Measurements from ENCODE around the gene ABHD10.
A peak's percentile ranks its signal among the peaks of the same experiment; 100 is the strongest.

Gene ABHD10

DNA sequence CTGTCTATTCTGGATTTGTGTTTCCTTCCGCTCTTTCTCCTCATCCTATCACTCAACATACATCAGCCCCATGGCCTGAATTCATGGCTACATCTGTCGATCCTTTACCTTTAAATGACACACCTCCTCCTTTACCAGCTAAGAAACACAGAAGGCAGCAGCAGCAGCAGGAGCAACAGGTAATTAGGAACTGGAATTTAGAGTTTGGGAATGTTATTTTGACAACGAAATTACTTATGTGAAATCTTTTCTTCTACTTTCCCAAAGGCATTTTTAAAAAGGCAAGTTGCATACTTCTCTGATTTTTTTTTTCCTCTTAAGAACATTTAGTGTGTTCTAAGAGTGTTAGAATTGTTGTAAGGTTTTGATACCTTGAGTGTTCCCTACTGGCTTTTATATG lies 29.1 kb upstream of the ABHD10 start:
- H3K27ac ChIP-seq, result no peak overlapping the region
- no peak for DNase-seq
- TF ChIP-seq, protein P1, sequence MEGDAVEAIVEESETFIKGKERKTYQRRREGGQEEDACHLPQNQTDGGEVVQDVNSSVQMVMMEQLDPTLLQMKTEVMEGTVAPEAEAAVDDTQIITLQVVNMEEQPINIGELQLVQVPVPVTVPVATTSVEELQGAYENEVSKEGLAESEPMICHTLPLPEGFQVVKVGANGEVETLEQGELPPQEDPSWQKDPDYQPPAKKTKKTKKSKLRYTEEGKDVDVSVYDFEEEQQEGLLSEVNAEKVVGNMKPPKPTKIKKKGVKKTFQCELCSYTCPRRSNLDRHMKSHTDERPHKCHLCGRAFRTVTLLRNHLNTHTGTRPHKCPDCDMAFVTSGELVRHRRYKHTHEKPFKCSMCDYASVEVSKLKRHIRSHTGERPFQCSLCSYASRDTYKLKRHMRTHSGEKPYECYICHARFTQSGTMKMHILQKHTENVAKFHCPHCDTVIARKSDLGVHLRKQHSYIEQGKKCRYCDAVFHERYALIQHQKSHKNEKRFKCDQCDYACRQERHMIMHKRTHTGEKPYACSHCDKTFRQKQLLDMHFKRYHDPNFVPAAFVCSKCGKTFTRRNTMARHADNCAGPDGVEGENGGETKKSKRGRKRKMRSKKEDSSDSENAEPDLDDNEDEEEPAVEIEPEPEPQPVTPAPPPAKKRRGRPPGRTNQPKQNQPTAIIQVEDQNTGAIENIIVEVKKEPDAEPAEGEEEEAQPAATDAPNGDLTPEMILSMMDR (IDR thresholded peaks at IDR 0.05; ENCODE audit: low read depth, low read length), result no peak
- H3K36me3 ChIP-seq, result no peaks in the 10 kb centered on the region
- no peaks in the 10 kb centered on the region for H3K27me3 ChIP-seq (ENCODE audit: insufficient read depth, low read depth, severe bottlenecking)
- H3K9me3 ChIP-seq (ENCODE audit: severe bottlenecking), result no peaks in the 10 kb centered on the region
- no peak overlapping the region for H3K4me3 ChIP-seq (ENCODE audit: low read depth, low read length)

DNA sequence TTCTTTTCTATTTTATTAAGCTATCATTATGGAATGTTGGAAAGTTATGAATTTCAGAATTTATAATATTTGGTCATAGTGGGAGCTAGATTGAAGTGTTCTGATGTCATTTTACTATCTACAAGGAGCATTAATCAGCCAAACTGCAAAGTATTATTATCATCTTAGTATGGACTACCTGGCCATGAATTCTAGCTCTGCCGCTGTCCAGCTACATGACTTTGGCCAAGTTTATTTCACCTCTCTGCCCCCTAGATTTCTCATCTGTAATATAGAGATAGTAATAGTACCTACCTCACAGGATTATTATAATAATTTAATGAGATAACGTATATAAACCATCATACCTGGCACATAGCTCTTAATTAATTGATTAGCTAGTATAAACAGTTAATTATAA lies 27.8 kb upstream of the ABHD10 start:
- H3K36me3 ChIP-seq, result no peaks in the 10 kb centered on the region
- H3K27ac ChIP-seq, result no peak overlapping the region
- DNase-seq, result no peak
- H3K27me3 ChIP-seq (ENCODE audit: insufficient read depth, low read depth, severe bottlenecking), result no peaks in the 10 kb centered on the region
- TF ChIP-seq, protein P1 (IDR thresholded peaks at IDR 0.05; ENCODE audit: low read depth, low read length), result no peak
- H3K9me3 ChIP-seq (ENCODE audit: severe bottlenecking), result no peaks in the 10 kb centered on the region
- H3K4me3 ChIP-seq (ENCODE audit: low read depth, low read length), result no peak overlapping the region

DNA sequence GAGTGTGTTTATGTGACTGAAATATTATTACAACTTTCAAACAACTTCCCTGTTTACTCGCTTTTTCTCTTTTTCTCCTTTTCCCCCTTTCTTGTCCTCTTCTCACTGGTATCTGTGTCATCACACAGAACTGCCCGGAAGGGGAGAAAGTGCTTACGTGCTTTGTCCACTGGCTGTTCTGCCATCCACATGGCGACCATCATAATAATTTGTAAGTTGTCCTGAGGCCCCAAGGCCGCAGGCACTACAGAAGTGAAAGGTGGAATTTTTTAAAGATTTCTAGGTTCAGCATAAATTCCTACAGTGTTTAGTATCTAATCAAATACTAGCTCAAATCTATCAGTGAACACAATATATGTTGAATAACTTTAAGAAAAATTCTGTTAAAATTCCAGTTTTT lies 26.7 kb upstream of the ABHD10 start:
- TF ChIP-seq, protein P1 (IDR thresholded peaks at IDR 0.05; ENCODE audit: low read depth, low read length), result no peak
- Histone ChIP-seq H3K36me3 (no peaks in the 10 kb centered on the region), H3K4me3 (ENCODE audit: low read depth, low read length) (no peak overlapping the region)

DNA sequence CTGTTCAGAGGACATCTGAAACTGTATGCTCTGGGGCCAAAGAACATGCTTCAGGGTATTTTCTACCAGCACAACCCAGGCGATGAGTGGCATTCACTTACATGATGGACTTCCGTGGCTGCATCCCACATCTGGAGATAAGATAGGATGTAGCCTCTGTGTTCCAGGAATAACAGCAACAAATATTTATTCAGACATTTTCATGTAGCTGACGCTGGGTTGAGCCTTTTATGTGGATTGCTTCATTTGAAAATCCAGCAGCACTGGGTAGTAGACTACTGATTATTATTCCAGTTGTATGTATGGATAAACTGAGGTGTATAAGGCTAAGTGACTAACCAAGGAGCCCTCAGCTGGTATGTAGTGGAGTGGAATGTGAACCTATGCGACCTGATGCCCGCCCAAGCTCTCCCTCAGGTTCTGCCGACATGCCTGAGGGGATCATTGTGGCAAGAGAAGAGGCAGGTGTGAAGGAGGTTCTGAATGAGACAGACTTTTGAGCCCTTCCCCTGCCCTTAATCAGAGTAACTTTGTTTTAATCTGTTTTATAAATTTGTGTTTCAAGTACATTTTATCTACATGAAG lies 25.9 kb upstream of the ABHD10 start:
- Histone ChIP-seq H3K9me3 (ENCODE audit: severe bottlenecking) (no peaks in the 10 kb centered on the region), H3K27me3 (ENCODE audit: insufficient read depth, low read depth, severe bottlenecking) (no peaks in the 10 kb centered on the region), H3K27ac (no peak overlapping the region), H3K36me3 (no peaks in the 10 kb centered on the region), H3K4me3 (ENCODE audit: low read depth, low read length) (no peak overlapping the region)
- TF ChIP-seq, protein P1 (IDR thresholded peaks at IDR 0.05; ENCODE audit: low read depth, low read length), result no peak
- DNase-seq, result no peak

More for the DNA sequence above, 26.7 kb upstream of the ABHD10 start:
- Histone ChIP-seq H3K27ac (no peak overlapping the region), H3K9me3 (ENCODE audit: severe bottlenecking) (no peaks in the 10 kb centered on the region), H3K27me3 (ENCODE audit: insufficient read depth, low read depth, severe bottlenecking) (no peaks in the 10 kb centered on the region)
- DNase-seq, result no peak

DNA sequence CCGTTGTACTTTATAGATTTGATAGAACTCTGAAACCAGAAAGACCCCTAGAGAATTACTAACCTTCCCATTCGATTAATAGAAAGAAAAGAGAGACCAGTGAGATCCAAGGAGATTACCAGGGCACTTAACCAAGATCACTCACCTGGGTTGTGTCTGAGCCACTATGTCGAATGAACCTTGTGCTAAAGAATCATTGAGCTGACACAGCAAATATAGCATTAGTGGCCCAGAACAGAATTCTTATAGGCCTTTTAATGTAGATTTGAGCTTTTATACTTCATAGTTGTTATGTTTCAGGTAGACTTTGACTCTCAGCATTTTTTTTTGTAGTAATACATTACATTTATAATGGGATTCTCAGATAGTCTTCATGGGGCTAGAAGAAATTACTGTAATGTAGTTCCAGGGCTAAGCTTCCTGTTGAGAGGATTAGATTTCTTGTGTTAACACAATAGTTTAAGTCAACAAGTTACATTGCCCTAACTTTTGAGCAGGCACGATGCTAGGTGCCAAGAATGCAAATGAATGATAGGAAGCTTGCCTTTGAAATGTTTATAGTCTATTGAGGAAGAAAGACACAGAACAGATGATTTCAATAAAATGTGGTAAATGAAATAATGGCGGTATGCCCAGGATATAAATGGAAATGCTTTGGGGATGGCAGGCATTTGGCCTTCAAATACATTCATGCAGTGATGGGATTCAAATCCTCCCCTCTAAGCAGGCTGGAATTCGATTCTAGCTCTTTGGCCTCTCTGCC lies 24.4 kb upstream of the ABHD10 start:
- Histone ChIP-seq H3K27ac (peak overlapping the region; percentile 2; the same call in 1 of the 2 replicates), H3K9me3 (ENCODE audit: severe bottlenecking) (no peaks in the 10 kb centered on the region), H3K4me3 (ENCODE audit: low read depth, low read length) (no peak overlapping the region), H3K36me3 (no peaks in the 10 kb centered on the region), H3K27me3 (ENCODE audit: insufficient read depth, low read depth, severe bottlenecking) (no peaks in the 10 kb centered on the region)
- DNase-seq, result no peak
- TF ChIP-seq, protein P1 (IDR thresholded peaks at IDR 0.05; ENCODE audit: low read depth, low read length), result no peak

Measured in WERI-Rb-1 (cell line).